HepG2 (cell line): ENCODE measurements around the gene VASH2. TPM values are rescaled to one million over a fixed set of nuclear protein-coding genes. Genes with fewer than 3 reads are reported as not detected.

ENCODE experiments used
- ATAC-seq: fragments of 200-7000 bp; cut with Tn5 transposase; 3 replicates; pipeline ENCODE4 v1.9.1; 2020; ENCODE audit warnings: mild to moderate bottlenecking, moderate library complexity
- BruUV-seq: library from RNA; stranded (reverse); fragments of 400-500 nt; replicated peaks from 2 replicates; lab custom pipeline; 2021; lab: Mats Ljungman, UMichigan
- CTCF ChIA-PET: fragments of 300-600 bp; formaldehyde crosslinking; extraction: SDS; loops from one replicate; lab custom pipeline; 2021; ENCODE audit warnings: low total read pairs, inconsistent platforms, low intra/inter-chr PET ratio; lab: Yijun Ruan, JAX
- POLR2A ChIA-PET: fragments of 350-600 bp; sonication (Branson Sonifier 250); formaldehyde crosslinking; loops from one replicate; lab custom pipeline; 2020; ENCODE audit warnings: antibody characterized with exemption, inconsistent platforms; lab: Yijun Ruan, JAX
- DNase-seq: peaks from one replicate; pipeline ENCODE4 v3.0.0-alpha.2; 2015; ENCODE audit warnings: low spot score
- FAIRE-seq: peaks from 3 replicates; lab custom pipeline; 2011; peaks lifted over from hg19 to GRCh38; lab: Jason Lieb, UNC
- H2AFZ ChIP-seq: one replicate; pipeline ENCODE4 v1.6.1; 2011; ENCODE audit warnings: low read length, inconsistent platforms
- H3K27ac ChIP-seq: fragments of 300-600 bp; 3 replicates; pipeline ENCODE4 v1.8.0; 2011; ENCODE audit warnings: mixed run types, mild to moderate bottlenecking, mixed read lengths, low read length, inconsistent platforms; ENCODE audit not compliant: insufficient read depth; ENCODE audit errors: extremely low read length
- H3K27me3 ChIP-seq, 2 experiments: fragments of 200-600 bp in 1 of 2; 2 replicates in 1 of 2; 3 replicates in 1 of 2; pipeline versions ENCODE4 v1.6.0 to v1.8.0; 2011; ENCODE audit warnings: low read length in 2 of 2, mild to moderate bottlenecking in 2 of 2, moderate library complexity in 2 of 2, inconsistent platforms in 1 of 2; ENCODE audit not compliant: insufficient read depth in 2 of 2, control insufficient read depth in 1 of 2
- H3K36me3 ChIP-seq, 2 experiments: fragments of 200-600 bp in 1 of 2; replicated peaks in 1 of 2; 2 replicates in 1 of 2; 3 replicates in 1 of 2; pipeline versions ENCODE4 v1.5.1 to v1.8.0; 2011; ENCODE audit warnings: low read length in 2 of 2, inconsistent platforms in 1 of 2; ENCODE audit not compliant: insufficient read depth in 2 of 2, control insufficient read depth in 1 of 2
- H3K4me1 ChIP-seq: 2 replicates; pipeline ENCODE4 v1.5.1; 2012; ENCODE audit warnings: low read length, inconsistent platforms; ENCODE audit not compliant: insufficient read depth
- H3K4me2 ChIP-seq: 2 replicates; pipeline ENCODE4 v1.6.0; 2011; ENCODE audit warnings: low read depth, low read length, inconsistent platforms
- H3K4me3 ChIP-seq, 3 experiments: fragments of 200-600 bp in 1 of 3; sonication (generic), shearing (Covaris generic) in 1 of 3; replicated peaks in 1 of 3; 2 replicates each; pipeline ENCODE4 v1.5.1; 2011 to 2016; ENCODE audit warnings: low read length in 3 of 3, inconsistent platforms in 2 of 3, low read depth in 2 of 3, mild to moderate bottlenecking in 2 of 3, control low read depth in 1 of 3, mixed read lengths in 1 of 3; ENCODE audit not compliant: insufficient read depth in 1 of 3
- H3K79me2 ChIP-seq: one replicate; pipeline ENCODE4 v1.6.1; 2011; ENCODE audit warnings: low read length, inconsistent platforms; ENCODE audit not compliant: insufficient read depth
- H3K9ac ChIP-seq: 2 replicates; pipeline ENCODE4 v1.6.0; 2011; ENCODE audit warnings: mild to moderate bottlenecking, low read depth, low read length, inconsistent platforms; ENCODE audit not compliant: insufficient read depth
- H3K9me3 ChIP-seq: 2 replicates; pipeline ENCODE4 v1.5.1; 2012; ENCODE audit warnings: mild to moderate bottlenecking, low read length
- H4K20me1 ChIP-seq: 2 replicates; pipeline ENCODE4 v1.6.0; 2011; ENCODE audit warnings: inconsistent platforms, mild to moderate bottlenecking, low read length, moderate library complexity; ENCODE audit not compliant: insufficient read depth
- CCAR2 ChIP-seq: fragments of 200-400 bp; formaldehyde crosslinking; optimal IDR thresholded peaks from 2 replicates; pipeline ENCODE3; 2018; ENCODE audit warnings: low read depth, mild to moderate bottlenecking, low read length, moderate library complexity
- CEBPG ChIP-seq: IDR thresholded peaks from 2 replicates; pipeline ENCODE4 v1.6.1; 2016
- CHD4 ChIP-seq: fragments of 200-600 bp; sonication (generic); IDR thresholded peaks from 2 replicates; pipeline ENCODE4 v1.7.0; 2017; ENCODE audit warnings: mild to moderate bottlenecking, low read length, borderline replicate concordance
- DMTF1 ChIP-seq: sonication (generic); formaldehyde crosslinking; IDR thresholded peaks from 2 replicates; pipeline ENCODE4 v1.4.0; 2020; ENCODE audit warnings: mild to moderate bottlenecking, missing genetic modification reagents
- HOXD1 ChIP-seq: sonication (generic); formaldehyde crosslinking; IDR thresholded peaks from 2 replicates; pipeline ENCODE4 v1.5.0; 2020; ENCODE audit warnings: missing genetic modification reagents
- ISX ChIP-seq: sonication (generic); formaldehyde crosslinking; conservative IDR thresholded peaks from 2 replicates; pipeline ENCODE4 v1.5.0; 2020; ENCODE audit warnings: missing genetic modification reagents
- MXD4 ChIP-seq: IDR thresholded peaks from 2 replicates; pipeline ENCODE4 v1.6.1; 2016; ENCODE audit warnings: mild to moderate bottlenecking, missing biosample characterization, missing genetic modification reagents
- NBN ChIP-seq: fragments of 450-650 bp; conservative IDR thresholded peaks from 2 replicates; pipeline ENCODE4 v1.6.1; 2017
- PPARG ChIP-seq: conservative IDR thresholded peaks from 2 replicates; pipeline ENCODE4 v1.6.1; 2016; ENCODE audit warnings: missing biosample characterization, missing genetic modification reagents
- PRPF4 ChIP-seq: fragments of 200-400 bp; formaldehyde crosslinking; IDR thresholded peaks from 2 replicates; pipeline ENCODE4 v1.6.1; 2016; ENCODE audit warnings: low read length, low read depth; ENCODE audit not compliant: poor library complexity, severe bottlenecking
- SKI ChIP-seq: fragments of 450-650 bp; IDR thresholded peaks from one replicate; pipeline ENCODE4 v1.6.1; 2018; ENCODE audit warnings: mild to moderate bottlenecking; ENCODE audit not compliant: partially characterized antibody
- TGIF2 ChIP-seq: IDR thresholded peaks from 2 replicates; pipeline ENCODE4 v1.6.1; 2016; ENCODE audit warnings: control low read depth, missing compliant biosample characterization
- ZMYM4 ChIP-seq: sonication (generic); formaldehyde crosslinking; IDR thresholded peaks from 2 replicates; pipeline ENCODE4 v1.8.1; 2023; ENCODE audit warnings: mild to moderate bottlenecking, missing genetic modification reagents
- ZNF101 ChIP-seq: sonication (generic); formaldehyde crosslinking; IDR thresholded peaks from 2 replicates; pipeline ENCODE4 v1.4.0; 2020; ENCODE audit warnings: mild to moderate bottlenecking, low read depth, missing genetic modification reagents, borderline replicate concordance
- ZNF326 ChIP-seq: sonication (generic); formaldehyde crosslinking; IDR thresholded peaks from 2 replicates; pipeline ENCODE4 v1.4.0; 2020; ENCODE audit warnings: missing genetic modification reagents, borderline replicate concordance
- ZNF572 ChIP-seq: sonication (generic); formaldehyde crosslinking; IDR thresholded peaks from 2 replicates; pipeline ENCODE4 v1.5.1; 2020; ENCODE audit warnings: mild to moderate bottlenecking, missing genetic modification reagents
- ZNF644 ChIP-seq: IDR thresholded peaks from 2 replicates; pipeline ENCODE4 v1.6.1; 2016; ENCODE audit warnings: low read depth
- ZNF674 ChIP-seq: sonication (generic); formaldehyde crosslinking; IDR thresholded peaks from 2 replicates; pipeline ENCODE4 v1.5.0; 2020; ENCODE audit warnings: low read depth, mild to moderate bottlenecking, missing genetic modification reagents
- ZNF703 ChIP-seq: sonication (generic); formaldehyde crosslinking; IDR thresholded peaks from 2 replicates; pipeline ENCODE4 v1.5.1; 2020; ENCODE audit warnings: missing genetic modification reagents, mild to moderate bottlenecking, moderate library complexity, borderline replicate concordance
- ZNF792 ChIP-seq: IDR thresholded peaks from 2 replicates; pipeline ENCODE4 v1.6.1; 2016
- WGBS: methylation state at CpG from one replicate; pipeline ENCODE4 v1.1.6; 2017; ENCODE audit warnings: low lambda C conversion rate; 5-methylcytosine and 5-hydroxymethylcytosine counted together
- in situ Hi-C: cut with HindIII; loops from 2 replicates; pipeline ENCODE4 v1.10.0; 2017; ENCODE audit warnings: low pct_unique_long_range_greater_than_20kb; ENCODE audit not compliant: extremely low pct_ligation_motif_present
- intact Hi-C: fragments of 100-400 bp; cut with micrococcal nuclease; formaldehyde crosslinking; loops from one replicate; pipeline ENCODE4 v1.10.0; 2022; ENCODE audit not compliant: unreplicated experiment
- polyA plus RNA-seq, 8 experiments: library from polyadenylated mRNA; depleted of rRNA in 3 of 8; stranded (reverse) in 7 of 8; unstranded in 1 of 8; fragments of >200 nt; fragmentation: Illumina TruSeq in 4 of 8; extraction: Trizol in 4 of 8; gene quantifications; 2 replicates each; pipeline versions ENCODE4 v1.2.1 to v1.2.3, GENCODE V29; 2011 to 2016; ENCODE audit warnings: low read depth in 4 of 8, missing spikeins in 1 of 8, mixed read lengths in 1 of 8; ENCODE audit not compliant: insufficient read depth in 1 of 8
- total RNA-seq, 5 experiments: library from RNA; depleted of rRNA; stranded (reverse); fragments of >200 nt; fragmentation: Illumina TruSeq; extraction: Trizol; gene quantifications; 2 replicates each; pipeline ENCODE4 v1.2.3, GENCODE V29; 2016; ENCODE audit warnings: low read depth in 1 of 5
- TF ChIP-seq, protein P1 (sequence below): sonication (generic); formaldehyde crosslinking; IDR thresholded peaks from 2 replicates; pipeline ENCODE4 v1.5.0; 2020; ENCODE audit warnings: missing genetic modification reagents

VASH2 gene
- total and polyA plus RNA-seq, 2 of the 13 experiments (the other 11 are each of a cell fraction or from before 2014, with no cell fraction given) = 0.44 to 1.00 TPM

GRCh38 chr1:212984522-212985291 is 34.4 kb downstream of the VASH2 start (continued):
- TF ChIP-seq DMTF1 (CRISPR knock-in tag) (no peak), ZMYM4 (no peak), ZNF703 (CRISPR knock-in tag) (no peak), ZNF644 (CRISPR knock-in tag) (no peak), CEBPG (CRISPR knock-in tag) (no peak)

GRCh38 chr1:212986551-212986950 is 36.2 kb downstream of the VASH2 start:
- Histone ChIP-seq H3K36me3 (no peaks in the 10 kb centered on the region), H3K27me3 (no peaks in the 10 kb centered on the region), H3K9me3 (no peaks in the 10 kb centered on the region), H3K4me2 (no peak overlapping the region), H3K27ac (no peak overlapping the region), H4K20me1 (no peaks in the 10 kb centered on the region), H3K4me3 (no peak overlapping the region), H3K4me1 (0 out of 2 replicates have a peak, but pooled peaks cover 1% of the 10 kb centered on the region), H2AFZ (no peak overlapping the region)
- no peak for ATAC-seq
- ChIA-PET POLR2A (no interaction called here), CTCF (no interaction called here)
- BruUV-seq = no TSS peak
- FAIRE-seq = no peak
- in situ Hi-C loops = no loop called here
- intact Hi-C loops = no loop called here
- TF ChIP-seq PRPF4 = no peak
- TF ChIP-seq TGIF2 (CRISPR knock-in tag) = no peak
- no peak for TF ChIP-seq ZNF326 (CRISPR knock-in tag)
- TF ChIP-seq ZNF572 = no peak
- no peak for TF ChIP-seq ZNF101 (CRISPR knock-in tag)
- TF ChIP-seq MXD4 (CRISPR knock-in tag) = no peak
- TF ChIP-seq PPARG (CRISPR knock-in tag) = no peak
- TF ChIP-seq ZNF674 (CRISPR knock-in tag) = no peak
- TF ChIP-seq SKI = no peak
- no peak for TF ChIP-seq NBN
- TF ChIP-seq CCAR2 = no peak
- TF ChIP-seq HOXD1 (CRISPR knock-in tag) = no peak
- no peak for TF ChIP-seq ZNF792
- TF ChIP-seq, protein P1, sequence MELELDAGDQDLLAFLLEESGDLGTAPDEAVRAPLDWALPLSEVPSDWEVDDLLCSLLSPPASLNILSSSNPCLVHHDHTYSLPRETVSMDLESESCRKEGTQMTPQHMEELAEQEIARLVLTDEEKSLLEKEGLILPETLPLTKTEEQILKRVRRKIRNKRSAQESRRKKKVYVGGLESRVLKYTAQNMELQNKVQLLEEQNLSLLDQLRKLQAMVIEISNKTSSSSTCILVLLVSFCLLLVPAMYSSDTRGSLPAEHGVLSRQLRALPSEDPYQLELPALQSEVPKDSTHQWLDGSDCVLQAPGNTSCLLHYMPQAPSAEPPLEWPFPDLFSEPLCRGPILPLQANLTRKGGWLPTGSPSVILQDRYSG (CRISPR knock-in tag) = no peak
- TF ChIP-seq CHD4 = no peak
- no peak for TF ChIP-seq ISX
- TF ChIP-seq, all 625 proteins: peak for 0
- H3K79me2 ChIP-seq = no peaks in the 10 kb centered on the region
- DNase-seq = no peak
- no peak overlapping the region for H3K9ac ChIP-seq
- 96% methylated on average over 2 of the region's 2 CpGs for WGBS
